Trophoblast cell (in vitro differentiated cells and primary cell): ENCODE measurements around the gene APOC3. TPM values are rescaled to one million over a fixed set of nuclear protein-coding genes. Genes with fewer than 3 reads are reported as not detected.

Experiments
- DNase-seq, 2 donors: peaks; one replicate each; pipeline ENCODE4 v3.0.0-alpha.2; 2016
- H2AFZ ChIP-seq: 2 replicates; pipeline ENCODE4 v1.6.1; 2013; ENCODE audit warnings: low read length, moderate library complexity, mild to moderate bottlenecking; ENCODE audit not compliant: insufficient read depth, poor library complexity
- H2AK5ac ChIP-seq: 2 replicates; pipeline ENCODE4 v1.6.1; 2013; ENCODE audit warnings: mild to moderate bottlenecking, low read length
- H2BK120ac ChIP-seq: 2 replicates; pipeline ENCODE4 v1.6.1; 2013; ENCODE audit warnings: low read length, mild to moderate bottlenecking, moderate library complexity; ENCODE audit not compliant: insufficient read depth, poor library complexity
- H2BK12ac ChIP-seq: 2 replicates; pipeline ENCODE4 v1.6.1; 2013; ENCODE audit warnings: mild to moderate bottlenecking, low read length, moderate library complexity
- H2BK5ac ChIP-seq: 2 replicates; pipeline ENCODE4 v1.6.1; 2013; ENCODE audit warnings: low read length, low read depth, moderate library complexity, mild to moderate bottlenecking; ENCODE audit not compliant: poor library complexity
- H3K14ac ChIP-seq: 2 replicates; pipeline ENCODE4 v1.6.1; 2013; ENCODE audit warnings: mild to moderate bottlenecking, low read length
- H3K18ac ChIP-seq: 2 replicates; pipeline ENCODE4 v1.6.1; 2013; ENCODE audit warnings: mild to moderate bottlenecking, low read length
- H3K23ac ChIP-seq: 2 replicates; pipeline ENCODE4 v1.6.1; 2013; ENCODE audit warnings: low read length
- H3K27ac ChIP-seq: 2 replicates; pipeline ENCODE4 v1.5.1; 2013; ENCODE audit warnings: low read depth, mild to moderate bottlenecking, inconsistent platforms, low read length, moderate library complexity
- H3K27me3 ChIP-seq: 2 replicates; pipeline ENCODE4 v1.6.1; 2013; ENCODE audit warnings: inconsistent platforms, mild to moderate bottlenecking, low read length, moderate library complexity; ENCODE audit not compliant: insufficient read depth
- H3K36me3 ChIP-seq, 2 experiments: 1 replicate in 1 of 2; 2 replicates in 1 of 2; pipeline ENCODE4 v1.6.1; 2013; ENCODE audit warnings: low read length in 2 of 2, mild to moderate bottlenecking in 2 of 2, moderate library complexity in 1 of 2; ENCODE audit not compliant: insufficient read depth in 2 of 2, control insufficient read depth in 1 of 2
- H3K4ac ChIP-seq: 2 replicates; pipeline ENCODE4 v1.6.1; 2013; ENCODE audit warnings: low read depth, mild to moderate bottlenecking, low read length, moderate library complexity
- H3K4me1 ChIP-seq, 2 experiments: 1 replicate in 1 of 2; 2 replicates in 1 of 2; pipeline ENCODE4 v1.6.1; 2013; ENCODE audit warnings: low read length in 2 of 2, mild to moderate bottlenecking in 2 of 2, moderate library complexity in 1 of 2; ENCODE audit not compliant: insufficient read depth in 2 of 2, control insufficient read depth in 1 of 2
- H3K4me2 ChIP-seq: 2 replicates; pipeline ENCODE4 v1.6.1; 2013; ENCODE audit warnings: inconsistent platforms, mild to moderate bottlenecking, low read length, moderate library complexity
- H3K4me3 ChIP-seq: 2 replicates; pipeline ENCODE4 v1.5.1; 2013; ENCODE audit warnings: mild to moderate bottlenecking, low read depth, low read length, inconsistent platforms
- H3K79me1 ChIP-seq: one replicate; pipeline ENCODE4 v1.6.1; 2013; ENCODE audit warnings: low read length
- H3K79me2 ChIP-seq: 2 replicates; pipeline ENCODE4 v1.6.1; 2013; ENCODE audit warnings: low read length, mild to moderate bottlenecking; ENCODE audit not compliant: control insufficient read depth, insufficient read depth, poor library complexity
- H3K9ac ChIP-seq: 2 replicates; pipeline ENCODE4 v1.6.1; 2013; ENCODE audit warnings: mild to moderate bottlenecking, low read length
- H3K9me3 ChIP-seq: 2 replicates; pipeline ENCODE4 v1.6.1; 2013; ENCODE audit warnings: low read depth, mild to moderate bottlenecking, control low read depth, inconsistent platforms, low read length; ENCODE audit not compliant: insufficient read depth
- H4K12ac ChIP-seq: 2 replicates; pipeline ENCODE4 v1.6.1; 2013; ENCODE audit warnings: low read depth, mild to moderate bottlenecking, low read length, moderate library complexity
- H4K8ac ChIP-seq: 2 replicates; pipeline ENCODE4 v1.6.1; 2013; ENCODE audit warnings: low read depth, mild to moderate bottlenecking, low read length, moderate library complexity
- H4K91ac ChIP-seq: one replicate; pipeline ENCODE4 v1.6.1; 2013; ENCODE audit warnings: low read depth, mild to moderate bottlenecking, low read length, moderate library complexity
- WGBS: extraction: QIAGEN DNeasy Blood & Tissue Kit; methylation state at CpG from one replicate; pipeline ENCODE4 v1.1.7; 2013; ENCODE audit warnings: missing lambda C conversion rate; ENCODE audit not compliant: insufficient read length, insufficient coverage; ENCODE audit errors: extremely low coverage; 5-methylcytosine and 5-hydroxymethylcytosine counted together
- polyA plus RNA-seq: library from polyadenylated mRNA; stranded (reverse); fragments of 200-250 nt; gene quantifications from 2 replicates; pipeline ENCODE4 v1.2.3, GENCODE V29; 2013

The APOC3 gene
- polyA plus RNA-seq = 3.6 and 4.9 TPM in 2 replicates

DNA sequence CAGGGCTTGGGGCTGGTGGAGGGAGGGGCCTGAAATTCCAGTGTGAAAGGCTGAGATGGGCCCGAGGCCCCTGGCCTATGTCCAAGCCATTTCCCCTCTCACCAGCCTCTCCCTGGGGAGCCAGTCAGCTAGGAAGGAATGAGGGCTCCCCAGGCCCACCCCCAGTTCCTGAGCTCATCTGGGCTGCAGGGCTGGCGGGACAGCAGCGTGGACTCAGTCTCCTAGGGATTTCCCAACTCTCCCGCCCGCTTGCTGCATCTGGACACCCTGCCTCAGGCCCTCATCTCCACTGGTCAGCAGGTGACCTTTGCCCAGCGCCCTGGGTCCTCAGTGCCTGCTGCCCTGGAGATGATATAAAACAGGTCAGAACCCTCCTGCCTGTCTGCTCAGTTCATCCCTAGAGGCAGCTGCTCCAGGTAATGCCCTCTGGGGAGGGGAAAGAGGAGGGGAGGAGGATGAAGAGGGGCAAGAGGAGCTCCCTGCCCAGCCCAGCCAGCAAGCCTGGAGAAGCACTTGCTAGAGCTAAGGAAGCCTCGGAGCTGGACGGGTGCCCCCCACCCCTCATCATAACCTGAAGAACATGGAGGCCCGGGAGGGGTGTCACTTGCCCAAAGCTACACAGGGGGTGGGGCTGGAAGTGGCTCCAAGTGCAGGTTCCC lies at the start of gene APOC3:
APOC3 (plus strand) TSS at position 383 of the 659 bp plus-strand sequence. CDS start 676 bp downstream, outside the sequence.
- Histone ChIP-seq H3K4me3 (no peak within 1 kb of the TSS), H3K23ac (no peak within 1 kb of the TSS)
- WGBS = no CpG with 5 or more reads among the region's 9 CpGs

GRCh38 chr11:116782728-116783127 lies 47.0 kb upstream of the APOC3 start:
- no CpG with 5 or more reads among the region's 4 CpGs for WGBS
- Histone ChIP-seq H3K4me2 (no peak overlapping the region), H2BK12ac (no peak overlapping the region), H4K91ac (no peak overlapping the region), H3K4ac (no peak overlapping the region), H3K27ac (no peak overlapping the region), H3K23ac (no peak overlapping the region), H3K79me2 (peaks cover 5% of the 10 kb centered on the region), H4K12ac (no peak overlapping the region), H3K4me1 (peaks cover 4% of the 10 kb centered on the region in 2 experiments), H2BK5ac (no peak overlapping the region), H2AFZ (no peak overlapping the region), H3K9ac (no peak overlapping the region), H3K14ac (no peak overlapping the region), H3K27me3 (no peaks in the 10 kb centered on the region), H2BK120ac (no peak overlapping the region), H3K18ac (no peak overlapping the region), H3K79me1 (peaks cover 2% of the 10 kb centered on the region), H3K9me3 (peaks cover 2% of the 10 kb centered on the region), H2AK5ac (no peak overlapping the region), H4K8ac (no peak overlapping the region), H3K36me3 (peaks cover 34 to 55% of the 10 kb centered on the region in 2 experiments), H3K4me3 (no peak overlapping the region)
- peak in 1 of 2 donors; percentile 23 for DNase-seq

More for the DNA sequence above, at the start of gene APOC3:
- Histone ChIP-seq H2BK120ac (peak within 1 kb of the TSS; percentile 27), H4K91ac (peak within 1 kb of the TSS; percentile 50), H3K9ac (no peak within 1 kb of the TSS), H3K79me2 (no peaks in the 10 kb centered on the region), H3K14ac (peak within 1 kb of the TSS; percentile 11), H2AFZ (no peak within 1 kb of the TSS), H3K27ac (no peak within 1 kb of the TSS), H3K4me1 (peaks cover 5% of the 10 kb centered on the region in 2 experiments), H3K9me3 (no peaks in the 10 kb centered on the region), H2AK5ac (peak within 1 kb of the TSS; percentile 73), H2BK5ac (no peak within 1 kb of the TSS), H3K4me2 (no peak within 1 kb of the TSS), H3K18ac (no peak within 1 kb of the TSS), H3K4ac (no peak within 1 kb of the TSS), H3K27me3 (no peaks in the 10 kb centered on the region), H2BK12ac (peak within 1 kb of the TSS; percentile 4), H4K12ac (no peak within 1 kb of the TSS), H4K8ac (no peak within 1 kb of the TSS), H3K36me3 (no peaks in the 10 kb centered on the region), H3K79me1 (peaks cover 3% of the 10 kb centered on the region)
- peak; percentile 44 to 61 for DNase-seq

DNA sequence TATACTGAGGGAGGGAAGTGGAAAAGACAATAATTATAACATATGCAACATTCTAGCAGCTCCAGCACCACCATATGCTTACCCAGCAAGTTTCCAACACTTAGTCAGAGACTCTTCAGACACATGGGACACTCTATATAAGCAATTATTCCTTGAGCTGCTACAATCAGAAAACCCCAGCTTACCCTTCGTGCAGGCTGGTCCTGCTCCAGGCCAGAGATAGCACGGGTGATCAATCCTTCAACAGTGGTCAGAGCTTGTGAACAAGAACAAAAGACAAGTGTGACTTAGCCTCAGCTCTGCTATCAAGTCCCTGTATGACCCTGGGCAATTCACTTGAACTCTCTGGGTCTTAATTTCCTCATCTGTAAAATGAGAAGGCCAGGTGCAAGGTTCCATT lies 43.4 kb upstream of the APOC3 start:
- Histone ChIP-seq H3K18ac (no peak overlapping the region), H3K4ac (no peak overlapping the region), H4K91ac (no peak overlapping the region), H2BK120ac (no peak overlapping the region), H2BK12ac (no peak overlapping the region), H3K4me3 (no peak overlapping the region), H3K4me1 (peaks cover 13 to 16% of the 10 kb centered on the region in 2 experiments), H2BK5ac (no peak overlapping the region), H4K12ac (no peak overlapping the region), H3K79me2 (peaks cover 9% of the 10 kb centered on the region), H3K27me3 (no peaks in the 10 kb centered on the region), H3K27ac (no peak overlapping the region), H3K9me3 (peaks cover 2% of the 10 kb centered on the region), H2AK5ac (no peak overlapping the region), H4K8ac (no peak overlapping the region), H3K4me2 (no peak overlapping the region), H3K36me3 (peaks cover 29 to 41% of the 10 kb centered on the region in 2 experiments), H3K14ac (no peak overlapping the region), H3K9ac (no peak overlapping the region), H2AFZ (no peak overlapping the region), H3K23ac (no peak overlapping the region), H3K79me1 (peaks cover 7% of the 10 kb centered on the region)
- WGBS = no CpG with 5 or more reads among the region's 2 CpGs
- no peak for DNase-seq

GRCh38 chr11:116786966-116787365 lies 42.7 kb upstream of the APOC3 start:
- H3K4me3 ChIP-seq = no peak overlapping the region
- H3K18ac ChIP-seq = no peak overlapping the region
- no peak overlapping the region for H4K91ac ChIP-seq
- peaks cover 7% of the 10 kb centered on the region for H3K79me1 ChIP-seq
- no peak overlapping the region for H4K12ac ChIP-seq
- no peak overlapping the region for H4K8ac ChIP-seq
- no peaks in the 10 kb centered on the region for H3K27me3 ChIP-seq
- no peak overlapping the region for H2BK12ac ChIP-seq
- H2AK5ac ChIP-seq = no peak overlapping the region
- peaks cover 9% of the 10 kb centered on the region for H3K79me2 ChIP-seq
- H3K36me3 ChIP-seq = peaks cover 24 to 38% of the 10 kb centered on the region in 2 experiments
- H3K4me2 ChIP-seq = peak overlapping the region; percentile 96
- H3K9ac ChIP-seq = no peak overlapping the region
- H2BK5ac ChIP-seq = no peak overlapping the region
- H2BK120ac ChIP-seq = no peak overlapping the region
- H3K23ac ChIP-seq = no peak overlapping the region
- H3K9me3 ChIP-seq = peaks cover 2% of the 10 kb centered on the region
- no peak overlapping the region for H3K14ac ChIP-seq
- no peak for DNase-seq
- no peak overlapping the region for H2AFZ ChIP-seq
- H3K27ac ChIP-seq = no peak overlapping the region
- H3K4me1 ChIP-seq = peaks cover 13 to 19% of the 10 kb centered on the region in 2 experiments
- peak overlapping the region; percentile 93 for H3K4ac ChIP-seq
- WGBS = no CpG with 5 or more reads among the region's 5 CpGs
